ENCODE results near the gene NUDT1.

NUDT1 gene

GRCh38 chr7:2269991-2270460 lies 28.0 kb downstream of the NUDT1 start:
- DNase-seq (ENCODE audit: low spot score), result no peak

- DNase-seq (ENCODE audit: low spot score), result no peak
Observed at GRCh38 chr7:2270495-2270894, 28.5 kb downstream of the NUDT1 start.

GRCh38 chr7:2271273-2272026 lies 29.4 kb downstream of the NUDT1 start:
- no peak for DNase-seq (ENCODE audit: low spot score)

GRCh38 chr7:2272031-2272430 lies 30.0 kb downstream of the NUDT1 start:
- DNase-seq (ENCODE audit: low spot score), result no peak

GRCh38 chr7:2273866-2274265 lies 31.8 kb downstream of the NUDT1 start:
- DNase-seq (ENCODE audit: low spot score), result no peak

GRCh38 chr7:2274666-2275065 lies 32.6 kb downstream of the NUDT1 start:
- DNase-seq (ENCODE audit: low spot score), result no peak

- no peak for DNase-seq (ENCODE audit: low spot score)
Observed at GRCh38 chr7:2275101-2275500, 33.1 kb downstream of the NUDT1 start.

- no peak for DNase-seq (ENCODE audit: low spot score)
Observed at GRCh38 chr7:2276107-2276506, 34.1 kb downstream of the NUDT1 start.

GRCh38 chr7:2278026-2278425 lies 36.0 kb downstream of the NUDT1 start:
- no peak for DNase-seq (ENCODE audit: low spot score)

GRCh38 chr7:2279896-2280295 lies 37.9 kb downstream of the NUDT1 start:
- no peak for DNase-seq (ENCODE audit: low spot score)

- DNase-seq (ENCODE audit: low spot score), result no peak
Observed at GRCh38 chr7:2280424-2280823, 38.4 kb downstream of the NUDT1 start.

- DNase-seq (ENCODE audit: low spot score), result no peak
Observed at GRCh38 chr7:2281541-2281940, 39.5 kb downstream of the NUDT1 start.

- no peak for DNase-seq (ENCODE audit: low spot score)
Observed at GRCh38 chr7:2282185-2282751, 40.2 kb downstream of the NUDT1 start.

GRCh38 chr7:2283074-2283473 lies 41.0 kb downstream of the NUDT1 start:
- DNase-seq (ENCODE audit: low spot score), result no peak

GRCh38 chr7:2287745-2288144 lies 45.7 kb downstream of the NUDT1 start:
- no peak for DNase-seq (ENCODE audit: low spot score)

- DNase-seq (ENCODE audit: low spot score), result no peak
Observed at GRCh38 chr7:2288503-2288902, 46.5 kb downstream of the NUDT1 start.

GRCh38 chr7:2289111-2289586 lies 47.1 kb downstream of the NUDT1 start:
- DNase-seq (ENCODE audit: low spot score), result no peak

- DNase-seq (ENCODE audit: low spot score), result no peak
Observed at GRCh38 chr7:2289621-2290020, 47.6 kb downstream of the NUDT1 start.

GRCh38 chr7:2290877-2291276 lies 48.9 kb downstream of the NUDT1 start:
- no peak for DNase-seq (ENCODE audit: low spot score)

GRCh38 chr7:2295936-2296620 lies 54.1 kb downstream of the NUDT1 start:
- DNase-seq (ENCODE audit: low spot score), result no peak

GRCh38 chr7:2296832-2297231 lies 54.8 kb downstream of the NUDT1 start:
- DNase-seq (ENCODE audit: low spot score), result no peak

GRCh38 chr7:2299131-2299829 lies 57.3 kb downstream of the NUDT1 start:
- no peak for DNase-seq (ENCODE audit: low spot score)

All from hematopoietic multipotent progenitor cell treated with erythropoietin and hydrocortisone succinate and interleukin-3 and kit ligand, for 15 days (in vitro differentiated cells).